Urothelium cell line (cell line): ENCODE measurements around the gene UGT1A4.
"Not testable (repeated sequence)": the region's sequence is repeated elsewhere in the genome, so short reads cannot be mapped to it uniquely, and the experiment has no call there.

Experiments used
- DNase-seq: peaks from one replicate; pipeline ENCODE4 v3.0.0; 2011; ENCODE audit warnings: low spot score, mixed read lengths
- FAIRE-seq: peaks from 2 replicates; lab custom pipeline; 2011; peaks lifted over from hg19 to GRCh38; lab: Jason Lieb, UNC

UGT1A4 gene

DNA sequence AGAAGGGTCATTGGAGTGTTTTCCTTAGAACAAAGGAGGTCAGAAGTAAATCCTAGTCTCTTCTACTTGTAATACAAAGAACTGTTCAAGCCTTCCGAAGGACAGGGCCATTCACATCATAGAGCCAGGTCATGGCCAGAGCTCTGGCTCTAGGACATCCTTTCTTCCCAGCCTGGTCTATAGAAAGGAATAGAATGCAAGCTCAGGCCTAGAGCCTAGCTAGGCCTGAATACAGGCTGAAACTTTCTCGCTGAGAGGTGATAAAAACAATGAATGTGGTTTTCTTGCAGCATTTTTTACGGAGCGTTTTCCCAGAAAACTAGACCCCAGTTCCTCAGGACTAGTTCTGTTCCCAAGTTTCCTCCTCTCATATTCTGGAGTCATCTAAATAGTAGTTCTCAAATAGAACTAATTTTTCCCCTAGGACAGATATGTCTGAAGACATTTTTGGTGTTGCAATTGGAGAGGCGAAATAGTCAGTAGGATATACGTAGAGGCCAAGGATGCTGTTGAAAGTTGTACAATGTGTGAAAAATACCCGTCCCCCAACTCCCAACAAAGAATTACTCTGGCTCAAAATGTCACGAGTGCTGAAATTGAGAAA lies 19.0 kb upstream of the UGT1A4 start:
- DNase-seq (no peak), FAIRE-seq (no peak)

DNA sequence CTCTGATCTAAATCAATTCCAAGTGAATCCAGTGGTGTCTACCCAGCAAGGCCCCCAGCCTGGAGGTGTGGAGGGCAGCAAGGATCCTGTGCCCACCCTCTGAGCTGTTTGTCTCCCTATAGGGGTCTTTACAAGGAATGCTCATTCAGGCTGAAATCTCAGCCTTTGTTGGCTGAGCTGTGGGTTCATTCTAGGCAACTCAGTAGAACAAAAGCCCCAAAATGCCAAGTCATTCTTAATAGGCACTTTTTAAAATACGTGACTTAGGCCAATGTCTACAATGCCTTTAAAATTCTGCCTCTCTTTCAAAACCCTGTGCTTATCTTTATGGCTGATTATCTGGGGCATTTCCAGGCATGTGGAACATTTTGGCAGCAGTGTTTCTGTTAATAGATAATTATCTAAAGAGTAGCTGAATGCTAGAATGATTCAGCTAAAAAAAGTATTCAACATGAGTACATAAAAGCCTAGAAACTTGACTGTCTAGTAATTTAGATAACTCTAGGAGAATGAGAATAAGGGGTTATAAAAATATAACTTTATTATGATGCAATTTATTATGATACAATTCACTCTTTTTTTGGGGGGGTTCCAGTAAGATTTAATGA lies 18.4 kb upstream of the UGT1A4 start:
- DNase-seq (no peak), FAIRE-seq (no peak)

DNA sequence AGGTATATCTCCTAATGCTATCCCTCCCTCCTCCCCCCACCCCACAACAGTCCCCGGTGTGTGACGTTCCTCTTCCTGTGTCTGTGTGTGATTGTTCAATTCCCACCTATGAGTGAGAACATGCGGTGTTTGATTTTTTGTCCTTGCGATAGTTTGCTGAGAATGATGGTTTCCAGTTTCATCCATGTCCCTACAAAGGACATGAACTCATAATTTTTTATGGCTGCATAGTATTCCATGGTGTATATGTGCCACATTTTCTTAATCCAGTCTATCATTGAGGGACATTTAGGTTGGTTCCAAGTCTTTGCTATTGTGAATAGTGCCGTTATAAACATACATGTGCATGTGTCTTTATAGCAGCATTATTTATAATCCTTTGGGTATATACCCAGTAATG lies 17.7 kb upstream of the UGT1A4 start:
- not testable (repeated sequence) for FAIRE-seq, DNase-seq

DNA sequence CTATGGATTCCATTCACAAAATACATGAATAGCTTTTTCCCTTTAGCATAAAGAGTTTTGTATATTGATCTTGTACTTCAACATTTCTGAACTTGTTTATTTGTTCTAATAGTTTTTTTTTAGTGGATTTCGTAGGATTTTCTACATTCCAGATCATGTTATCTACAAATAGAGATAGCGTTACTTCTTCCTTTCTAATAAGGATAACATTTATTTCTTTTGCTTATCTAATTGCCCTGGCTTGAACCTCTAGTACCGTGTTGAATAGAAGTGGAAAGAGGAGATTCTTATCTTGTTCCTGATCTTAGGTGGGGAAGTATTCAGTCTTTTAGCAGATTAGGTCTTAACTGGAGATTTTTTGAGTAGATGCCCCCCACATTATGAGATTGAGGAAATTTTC lies 16.3 kb upstream of the UGT1A4 start:
- FAIRE-seq: no peak
- DNase-seq: no peak

DNA sequence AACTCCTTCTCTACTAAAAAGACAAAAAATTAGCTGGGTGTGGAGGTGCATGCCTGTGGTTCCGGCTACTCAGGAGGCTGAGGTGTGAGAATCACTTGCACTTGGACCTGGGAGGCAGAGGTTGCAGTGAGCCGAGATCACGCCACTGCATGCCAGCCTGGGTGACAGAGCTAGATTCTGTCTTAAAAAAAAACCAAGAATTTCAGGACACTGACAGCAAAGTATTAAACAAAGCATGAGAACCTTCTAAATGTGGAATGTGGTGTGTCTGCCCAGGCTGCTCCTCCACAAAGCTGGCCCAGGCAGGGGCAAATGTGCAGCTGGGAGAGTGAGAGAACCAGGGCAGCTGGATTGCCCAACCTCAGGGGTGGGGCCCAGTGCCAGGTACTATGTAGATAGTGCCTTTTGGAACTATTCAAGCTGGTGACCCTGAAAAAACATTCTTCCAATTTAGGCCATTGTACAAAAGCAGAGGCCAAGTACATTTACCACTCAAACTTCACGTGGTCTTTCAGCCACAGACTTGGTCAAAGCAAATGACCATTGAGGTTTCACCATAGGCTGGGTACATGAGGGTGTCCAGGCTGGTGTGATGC lies 12.5 kb upstream of the UGT1A4 start:
- DNase-seq (no peak), FAIRE-seq (no peak)

DNA sequence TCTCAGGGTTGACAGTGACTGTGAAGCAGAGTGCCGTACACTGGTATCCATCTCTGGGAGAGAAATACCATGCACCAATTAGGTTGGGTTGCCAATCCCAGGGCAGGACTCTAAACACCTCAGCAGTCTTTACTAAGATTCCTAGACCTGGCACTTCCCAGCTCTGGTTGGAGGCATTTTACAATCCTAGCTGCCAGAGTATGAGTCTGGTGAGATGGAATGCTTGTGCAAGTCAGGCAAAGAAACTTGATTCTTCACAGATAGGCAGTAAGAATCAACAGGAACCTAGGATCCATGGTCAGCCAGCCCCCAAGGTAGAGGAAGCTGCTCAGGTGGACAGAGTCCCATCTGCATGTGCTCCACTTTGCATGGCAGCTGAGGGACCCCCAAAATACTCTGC lies 11.8 kb upstream of the UGT1A4 start:
- no peak for FAIRE-seq

DNA sequence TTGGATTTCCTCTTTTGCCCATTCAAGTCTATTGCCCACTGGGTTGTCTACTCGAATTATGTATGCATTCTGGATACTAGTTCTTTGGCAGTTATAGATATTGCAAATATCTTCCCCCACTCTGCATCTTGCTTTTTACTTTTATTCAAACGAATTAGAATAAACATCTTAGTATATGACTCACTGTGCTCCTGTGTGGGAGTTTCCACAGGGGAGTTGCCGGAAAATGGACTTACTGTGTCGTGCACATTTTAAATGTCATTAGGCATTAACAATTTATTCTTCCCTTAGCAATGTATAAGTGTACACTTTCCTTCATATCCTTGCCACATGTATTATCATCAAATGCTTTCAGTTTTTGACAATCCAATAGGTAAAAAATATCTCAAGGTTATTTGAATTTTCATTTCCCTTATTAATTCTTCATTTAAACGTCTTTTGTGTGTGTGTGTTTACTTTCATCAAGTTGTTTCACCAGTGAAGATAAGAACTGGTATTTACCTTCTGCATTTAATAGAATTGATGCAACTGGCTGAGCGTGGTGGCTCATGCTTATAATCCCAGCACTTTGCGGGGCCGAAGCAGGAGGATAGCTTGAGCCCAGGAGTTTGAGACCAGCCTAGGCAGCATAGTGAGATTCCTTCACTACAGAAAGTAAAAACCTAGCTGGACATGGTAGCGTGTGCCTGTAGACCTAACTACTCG lies 10.4 kb upstream of the UGT1A4 start:
- FAIRE-seq (no peak), DNase-seq (no peak)

More for the DNA sequence above, 11.8 kb upstream of the UGT1A4 start:
- DNase-seq: no peak

DNA sequence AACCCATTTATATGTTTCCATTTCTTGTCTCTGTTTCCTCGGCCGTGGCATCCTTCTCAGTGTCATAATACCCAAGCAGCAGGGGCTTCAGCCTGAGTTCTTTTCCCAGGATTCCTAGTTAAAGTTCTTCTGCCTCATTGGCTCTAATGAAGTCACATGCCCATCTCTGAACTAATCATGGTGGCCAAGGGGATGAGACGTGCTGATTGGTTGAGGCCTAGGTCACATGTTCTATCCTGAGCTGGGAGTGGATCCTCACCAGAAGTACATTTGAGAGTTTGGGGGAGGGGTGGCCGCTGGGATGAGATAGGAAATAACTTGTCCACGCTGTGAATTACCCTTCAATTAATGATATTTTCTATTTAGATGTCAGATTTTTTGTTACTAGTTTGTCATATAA lies 9.6 kb upstream of the UGT1A4 start:
- FAIRE-seq (no peak), DNase-seq (no peak)

DNA sequence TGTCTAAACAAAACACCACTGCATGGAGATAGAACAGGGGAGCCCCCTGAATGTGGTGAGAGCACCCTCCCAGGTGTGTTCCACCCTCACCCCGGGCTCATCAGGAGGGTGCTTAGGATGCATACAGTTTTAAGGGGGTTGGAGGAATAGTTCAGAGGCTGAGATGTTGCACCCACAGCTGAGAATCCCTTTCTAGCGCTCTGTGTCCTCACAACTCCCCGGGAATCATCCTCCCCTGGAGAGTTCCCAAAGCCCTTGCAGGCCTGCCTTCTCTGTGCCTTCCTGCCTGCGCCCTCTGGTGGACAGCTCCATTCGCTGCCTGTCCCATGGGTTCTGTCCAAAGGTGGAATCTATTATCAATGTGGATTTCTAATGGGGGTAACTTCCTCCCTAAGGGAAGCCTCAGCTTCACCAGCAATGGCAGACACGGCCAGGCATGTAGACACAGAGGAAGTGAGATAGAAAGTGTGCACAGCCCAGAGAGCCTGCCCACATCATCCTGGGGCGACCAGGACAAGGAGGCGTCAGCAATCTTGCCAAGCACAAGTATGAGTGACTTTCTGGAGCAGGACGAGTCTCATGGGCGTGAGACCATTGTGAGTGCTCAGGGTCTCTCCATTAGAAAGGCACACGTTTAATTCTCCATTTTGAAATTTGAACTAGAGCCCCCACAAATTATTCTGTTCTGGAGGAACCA lies 7.1 kb upstream of the UGT1A4 start:
- FAIRE-seq: peak; percentile 20

DNA sequence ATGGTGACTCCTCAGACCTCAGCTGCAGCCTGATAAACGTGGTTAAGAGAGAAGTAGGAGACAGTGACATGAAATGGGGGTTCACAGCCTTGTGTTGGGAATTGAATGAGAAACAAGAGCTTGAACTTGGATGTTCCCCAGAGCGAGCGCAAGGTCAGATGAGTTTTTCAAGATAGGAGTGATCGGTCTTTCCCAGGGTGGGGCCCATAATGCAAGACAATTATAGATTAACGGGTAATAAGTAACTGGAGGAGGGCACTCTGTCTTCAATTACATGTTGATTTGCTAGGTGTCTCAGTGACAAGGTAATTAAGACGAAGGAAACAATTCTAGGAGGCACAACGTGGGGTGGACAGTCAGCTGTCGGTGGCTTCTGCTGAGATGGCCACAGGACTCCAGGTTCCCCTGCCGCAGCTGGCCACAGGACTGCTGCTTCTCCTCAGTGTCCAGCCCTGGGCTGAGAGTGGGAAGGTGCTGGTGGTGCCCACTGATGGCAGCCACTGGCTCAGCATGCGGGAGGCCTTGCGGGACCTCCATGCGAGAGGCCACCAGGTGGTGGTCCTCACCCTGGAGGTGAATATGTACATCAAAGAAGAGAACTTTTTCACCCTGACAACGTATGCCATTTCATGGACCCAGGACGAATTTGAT lies 5.8 kb upstream of the UGT1A4 start, which contains the start of gene UGT1A5:
TSS of gene UGT1A5 (plus strand) at position 297 of the 651 bp plus-strand sequence. CDS start at position 382, 85 bp downstream.
- DNase-seq (no peak), FAIRE-seq (no peak)

More for the DNA sequence above, 7.1 kb upstream of the UGT1A4 start:
- peak; percentile 75 for DNase-seq

DNA sequence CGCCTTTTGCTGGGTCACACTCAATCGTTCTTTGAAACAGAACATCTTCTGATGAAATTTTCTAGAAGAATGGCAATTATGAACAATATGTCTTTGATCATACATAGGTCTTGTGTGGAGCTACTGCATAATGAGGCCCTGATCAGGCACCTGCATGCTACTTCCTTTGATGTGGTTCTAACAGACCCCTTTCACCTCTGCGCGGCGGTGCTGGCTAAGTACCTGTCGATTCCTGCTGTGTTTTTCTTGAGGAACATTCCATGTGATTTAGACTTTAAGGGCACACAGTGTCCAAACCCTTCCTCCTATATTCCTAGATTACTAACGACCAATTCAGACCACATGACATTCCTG lies 5.3 kb upstream of the UGT1A4 start:
- FAIRE-seq (no peak), DNase-seq (no peak)

DNA sequence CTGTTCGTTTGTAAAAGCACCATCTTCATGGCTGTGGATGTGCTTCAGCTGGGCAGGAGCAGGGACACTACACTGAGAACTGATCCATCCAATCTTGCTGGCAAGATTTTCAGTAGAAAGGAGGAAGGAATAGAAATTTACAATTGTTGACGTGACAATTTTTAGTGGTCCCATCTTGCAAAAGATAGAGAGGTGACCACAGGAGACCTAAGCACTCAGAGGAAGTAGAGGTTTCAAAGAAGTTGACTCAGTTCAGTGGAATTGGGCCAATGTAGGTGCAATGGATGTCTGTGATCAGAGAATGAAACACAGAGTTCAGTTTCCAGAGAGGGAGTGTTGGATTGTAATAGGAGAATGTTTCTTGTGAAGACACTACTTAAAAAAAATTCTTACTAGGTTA lies 4.4 kb upstream of the UGT1A4 start:
- FAIRE-seq (no peak), DNase-seq (no peak)

DNA sequence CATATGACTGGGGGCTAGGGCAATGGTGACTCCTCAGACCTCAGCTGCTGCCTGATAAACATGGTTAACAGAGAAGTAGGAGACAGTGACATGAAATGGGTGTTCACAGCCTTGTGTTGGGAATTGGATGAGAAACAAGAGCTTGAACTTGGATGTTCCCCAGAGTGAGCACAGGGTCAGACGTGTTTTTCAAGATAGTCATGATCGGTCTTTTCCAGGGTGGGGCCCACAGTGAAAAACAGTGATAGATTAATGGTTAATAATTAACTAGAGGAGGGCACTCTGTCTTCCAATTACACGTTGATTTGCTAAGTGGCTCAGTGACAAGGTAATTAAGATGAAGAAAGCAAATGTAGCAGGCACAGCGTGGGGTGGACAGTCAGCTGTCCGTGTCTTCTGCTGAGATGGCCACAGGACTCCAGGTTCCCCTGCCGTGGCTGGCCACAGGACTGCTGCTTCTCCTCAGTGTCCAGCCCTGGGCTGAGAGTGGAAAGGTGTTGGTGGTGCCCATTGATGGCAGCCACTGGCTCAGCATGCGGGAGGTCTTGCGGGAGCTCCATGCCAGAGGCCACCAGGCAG lies 10.3 kb downstream of the UGT1A4 start, which contains the start of gene UGT1A3:
TSS of gene UGT1A3 (plus strand) at position 320 of the 579 bp plus-strand sequence. CDS start at position 405, 85 bp downstream.
- FAIRE-seq (no peak), DNase-seq (no peak)

DNA sequence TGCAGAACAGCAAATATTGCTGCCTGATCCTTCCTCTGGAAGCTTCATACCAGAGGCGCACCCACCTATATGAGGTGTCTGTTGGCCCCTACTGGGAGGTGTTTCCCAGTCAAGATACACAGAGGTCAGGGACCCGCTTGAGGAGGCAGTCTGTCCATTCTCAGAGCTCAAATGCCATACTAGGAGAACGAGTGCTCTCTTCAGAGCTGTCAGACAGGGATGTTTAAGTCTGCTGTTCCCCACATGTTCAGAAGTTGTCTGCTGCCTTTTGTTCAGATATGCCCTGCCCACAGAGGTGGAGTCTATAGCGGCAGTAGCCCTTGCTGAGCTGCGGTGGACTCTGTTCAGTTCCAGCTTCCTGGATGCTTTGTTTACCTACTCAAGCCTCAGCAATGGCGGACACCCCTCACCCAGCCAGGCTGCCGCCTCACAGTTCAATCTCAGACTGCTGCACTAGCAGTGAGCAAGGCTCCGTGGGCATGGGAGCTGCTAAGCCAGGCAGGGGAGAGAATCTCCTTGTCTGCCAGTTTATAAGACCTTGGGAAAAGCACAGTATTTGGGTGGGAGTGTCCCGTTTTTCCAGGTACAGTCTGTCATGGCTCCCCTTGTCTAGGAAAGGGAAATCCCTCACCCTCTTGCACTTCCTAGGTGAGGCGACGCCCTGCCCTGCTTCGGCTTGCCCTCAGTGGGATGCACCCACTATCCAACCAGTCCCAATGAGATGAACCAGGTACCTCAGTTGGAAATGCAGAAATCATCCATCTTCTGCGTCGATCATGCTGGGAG lies 18.5 kb downstream of the UGT1A4 start:
- not testable (repeated sequence) for FAIRE-seq

DNA sequence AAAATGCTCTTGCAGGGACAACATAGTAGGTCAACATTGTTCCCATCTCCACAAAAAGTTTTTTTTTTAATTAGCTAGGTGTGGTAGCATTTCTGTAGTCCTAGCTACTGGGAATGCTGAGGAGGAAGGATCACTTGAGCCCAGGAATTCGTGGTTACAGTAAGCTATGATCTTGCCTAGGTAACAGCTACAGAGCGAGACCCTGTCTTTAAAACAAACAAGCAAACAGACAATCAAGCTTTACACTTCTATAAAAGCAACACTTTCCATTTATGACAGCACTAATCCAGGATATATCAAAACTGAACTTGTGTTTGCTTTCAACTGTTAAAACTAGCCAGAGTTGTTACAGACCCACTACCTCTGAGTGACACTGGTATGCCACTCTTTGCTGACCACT lies 22.3 kb downstream of the UGT1A4 start:
- FAIRE-seq: no peak

More for the DNA sequence above, 18.5 kb downstream of the UGT1A4 start:
- DNase-seq: not testable (repeated sequence)

DNA sequence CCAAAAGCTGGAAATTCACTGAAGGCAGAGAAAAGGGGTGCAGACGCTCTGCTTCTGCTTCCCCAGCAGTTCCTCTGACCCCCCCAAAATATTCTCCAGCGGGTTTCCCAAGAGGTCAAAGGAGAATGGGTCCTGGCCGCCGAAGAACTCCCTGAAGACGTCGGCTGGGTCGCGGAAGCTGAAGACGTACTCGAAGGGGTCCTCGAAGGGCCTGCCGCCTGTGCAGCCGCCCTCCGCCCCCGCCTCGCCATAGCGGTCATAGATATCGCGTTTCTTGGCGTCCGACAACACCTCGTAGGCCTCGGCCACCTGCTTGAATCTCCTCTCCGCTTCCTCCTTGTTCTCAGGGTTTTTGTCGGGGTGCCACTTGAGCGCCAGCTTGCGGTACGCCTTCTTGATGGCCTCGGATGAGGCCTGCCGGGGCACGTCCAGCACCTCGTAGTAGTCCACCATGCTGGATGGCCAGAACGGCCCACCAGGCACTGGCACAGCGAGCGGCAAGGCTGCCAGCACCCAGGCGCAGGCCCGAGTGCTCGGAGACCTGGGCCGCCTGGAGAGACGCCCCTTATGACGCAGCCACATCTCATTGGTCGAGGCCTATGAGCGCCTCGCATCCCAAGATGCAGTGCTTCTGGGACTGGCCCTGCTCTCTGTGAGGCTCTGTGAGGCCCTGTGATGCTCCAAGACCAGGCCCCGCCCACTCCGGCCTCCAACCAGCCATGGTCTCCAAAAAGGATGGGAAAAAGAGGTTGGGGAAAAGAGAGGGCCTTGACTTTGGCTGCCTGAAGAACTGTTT lies 25.1 kb downstream of the UGT1A4 start:
- DNase-seq (no peak), FAIRE-seq (no peak)

More for the DNA sequence above, 22.3 kb downstream of the UGT1A4 start:
- DNase-seq: no peak

DNA sequence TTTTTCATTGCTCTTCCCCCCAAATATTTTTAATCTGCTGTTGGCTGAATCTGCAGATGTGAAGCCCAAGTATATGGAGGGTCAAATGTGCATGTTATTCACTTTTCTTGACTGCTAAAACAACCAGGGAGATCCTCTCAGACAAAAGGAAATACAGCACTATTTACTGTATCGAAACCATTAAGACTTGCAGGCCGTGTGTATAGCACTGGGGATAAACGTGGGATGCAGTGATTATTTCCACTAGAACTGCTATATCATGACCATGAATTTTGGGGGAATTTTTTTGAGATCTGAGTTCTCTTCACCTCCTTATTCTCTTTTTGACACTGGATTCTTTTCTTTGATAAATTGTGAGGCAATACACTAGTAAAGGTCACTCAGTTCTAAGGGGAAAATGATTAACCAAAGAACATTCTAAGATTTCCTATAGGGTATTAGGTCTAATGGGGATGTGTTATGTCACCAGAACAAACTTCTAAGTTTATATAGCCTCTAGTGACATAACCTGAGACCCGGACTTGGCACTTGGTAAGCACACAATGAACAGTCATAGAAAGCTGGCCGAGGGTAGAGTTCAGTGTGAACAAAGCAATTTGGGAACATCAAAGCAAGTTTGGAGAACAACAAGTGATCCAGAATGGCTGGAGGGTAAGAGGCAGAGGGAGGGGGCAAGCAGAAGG lies 26.7 kb downstream of the UGT1A4 start:
- no peak for DNase-seq
- FAIRE-seq: no peak

DNA sequence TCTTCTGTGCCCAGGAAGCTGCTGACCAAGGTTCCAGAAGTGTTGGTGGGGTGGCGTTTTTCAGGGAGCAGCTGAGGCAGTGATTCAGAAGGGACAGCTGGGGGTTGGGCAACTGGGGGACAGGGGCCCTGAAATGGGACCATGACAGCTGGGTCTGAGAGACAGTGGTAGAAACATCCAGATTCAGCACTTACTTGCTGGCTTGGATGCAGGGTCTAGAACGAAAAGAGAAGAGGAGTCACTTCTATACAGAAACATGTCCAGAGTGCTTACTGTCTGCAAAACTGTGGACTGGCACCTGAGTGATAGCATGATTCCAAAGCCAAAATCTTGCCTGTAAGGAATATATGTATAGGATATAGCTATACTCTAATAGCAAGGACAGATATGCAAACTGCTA lies 27.3 kb downstream of the UGT1A4 start:
- FAIRE-seq, DNase-seq: not testable (repeated sequence)
